GM21723 (cell line): Measurements from ENCODE around the gene DHFR2.
"Not testable (repeated sequence)": the region's sequence is repeated elsewhere in the genome, so short reads cannot be mapped to it uniquely, and the experiment has no call there.

Experiments
- ATAC-seq: cut with Tn5 transposase; IDR thresholded peaks from one replicate; pipeline ENCODE4 v1.9.1; 2021; ENCODE audit warnings: mild to moderate bottlenecking, moderate library complexity; ENCODE audit not compliant: unreplicated experiment

Gene DHFR2

DNA sequence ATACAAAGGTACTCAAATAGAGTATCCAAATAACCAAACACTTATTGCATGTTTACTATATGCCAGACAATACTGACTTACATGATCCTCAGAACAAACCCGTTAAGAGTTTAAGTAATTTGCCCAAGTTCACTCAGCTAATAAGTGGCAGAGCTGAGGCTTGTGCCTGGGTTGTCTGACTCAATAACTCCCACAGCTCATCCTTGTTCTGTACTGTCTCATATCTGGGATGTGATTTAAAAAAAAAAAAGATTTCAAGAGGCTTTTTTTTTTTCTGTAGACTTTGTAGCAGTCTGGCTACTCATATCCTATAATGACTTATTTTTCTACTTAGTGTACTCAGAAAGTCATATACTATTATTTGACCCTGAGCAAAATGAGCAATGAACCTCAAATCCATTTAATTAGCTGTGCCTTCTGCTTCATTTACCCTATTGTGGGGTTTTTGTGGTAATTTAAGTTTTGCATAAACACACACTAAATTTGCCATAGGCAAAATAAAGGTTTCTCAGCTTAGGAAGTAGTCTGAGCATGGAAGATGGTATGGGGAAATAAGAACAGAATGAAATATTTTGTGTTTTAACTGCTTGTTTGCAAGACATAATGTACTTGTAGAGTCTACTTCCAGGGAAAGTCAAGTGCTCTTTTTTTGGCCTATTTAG lies 3.2 kb upstream of the DHFR2 start:
- no peak for ATAC-seq

DNA sequence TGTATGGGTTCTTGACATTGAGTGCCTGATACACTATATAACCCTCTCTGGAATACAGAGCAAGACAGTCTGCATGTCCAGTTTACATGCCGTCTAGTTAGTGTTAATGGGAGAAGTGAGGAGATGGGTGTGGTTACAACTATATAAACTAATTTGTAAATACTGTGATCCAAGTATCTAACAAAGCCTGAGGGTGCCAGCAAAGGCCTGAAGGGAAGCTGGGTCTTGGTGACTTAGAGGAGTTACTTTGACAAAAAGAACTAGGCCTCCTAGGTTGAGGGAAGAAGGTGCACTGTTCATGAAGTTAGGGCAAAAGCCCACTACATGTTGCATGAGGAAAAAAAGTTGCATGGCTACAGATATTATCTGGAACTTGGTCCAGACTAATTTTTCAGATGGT lies 2.4 kb upstream of the DHFR2 start:
- no peak for ATAC-seq

DNA sequence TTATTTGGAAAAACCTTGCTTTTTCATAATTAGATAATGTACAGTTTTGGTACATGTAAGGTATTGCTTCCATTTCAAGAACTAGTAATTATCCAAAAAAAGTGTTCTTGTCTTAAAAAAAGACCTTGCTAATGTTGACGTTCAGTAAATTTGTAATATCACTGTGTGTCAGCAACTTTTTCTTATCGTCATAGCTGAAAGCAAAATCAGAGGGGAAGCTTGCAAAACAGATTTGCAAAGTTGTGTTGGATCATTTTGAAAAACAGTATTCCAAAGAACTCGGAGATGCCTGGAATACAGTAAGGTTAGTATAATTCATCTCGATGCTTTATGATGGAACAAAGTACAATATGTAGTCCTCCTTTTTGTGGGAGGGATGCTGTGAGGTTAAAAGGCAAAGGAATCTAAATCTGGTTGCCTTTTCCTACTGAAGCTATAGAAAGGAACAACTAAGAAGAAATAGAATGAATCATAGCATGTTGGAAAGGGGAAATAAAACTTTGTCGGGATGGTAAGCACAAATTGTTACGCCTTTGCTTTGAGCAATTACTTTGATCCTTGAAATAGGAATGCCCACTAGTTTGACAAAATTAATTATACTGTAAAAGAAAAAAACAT lies 1.6 kb upstream of the DHFR2 start:
- no peak for ATAC-seq

DNA sequence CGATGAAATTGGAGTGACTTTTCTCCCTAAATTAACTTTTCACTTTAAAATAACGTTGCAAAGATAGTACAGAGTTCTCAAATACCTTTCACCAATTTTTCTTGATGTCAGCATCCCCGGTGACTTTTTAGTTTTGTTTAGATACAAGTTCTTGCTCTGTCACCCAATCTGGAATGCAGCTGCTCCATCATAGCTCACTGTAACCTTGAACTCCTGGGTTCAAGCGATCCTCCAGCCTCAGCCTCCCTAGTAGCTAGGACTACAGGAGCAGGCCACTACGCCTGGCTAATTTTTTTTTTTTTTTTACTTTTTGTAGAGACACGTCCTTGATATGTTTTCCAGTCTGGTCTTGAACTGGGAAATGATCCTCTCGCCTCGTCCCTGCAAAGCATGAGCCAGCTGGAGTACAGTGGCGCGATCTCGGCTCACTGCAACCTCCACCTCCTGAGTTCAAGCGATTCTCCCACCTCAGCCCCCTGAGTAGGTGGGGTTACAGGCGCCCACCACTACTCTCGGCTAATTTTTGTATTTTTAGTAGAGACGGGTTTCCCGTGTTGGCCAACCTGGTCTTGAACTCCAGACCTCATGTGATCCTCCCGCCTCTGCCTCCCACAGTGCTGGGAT lies 892 bp upstream of the DHFR2 start:
- no peak for ATAC-seq

DNA sequence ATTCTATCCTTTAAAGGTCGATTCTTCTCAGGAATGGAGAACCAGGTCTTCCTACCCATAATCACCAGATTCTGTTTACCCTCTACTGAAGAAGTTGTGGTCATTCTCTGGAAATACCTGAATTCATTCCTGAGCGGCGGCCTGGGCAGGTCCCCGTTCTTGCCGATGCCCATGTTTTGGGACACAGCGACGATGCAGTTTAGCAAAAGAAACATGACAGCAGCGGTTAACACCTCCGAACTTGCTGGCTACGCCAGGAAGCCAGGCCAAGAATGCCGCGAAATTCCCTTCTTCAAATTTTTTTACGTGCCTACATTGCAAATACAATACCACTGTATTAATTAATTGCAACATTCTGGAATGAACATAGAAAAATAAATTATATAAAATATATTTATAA lies 1.4 kb downstream of the DHFR2 start:
- no peak for ATAC-seq

DNA sequence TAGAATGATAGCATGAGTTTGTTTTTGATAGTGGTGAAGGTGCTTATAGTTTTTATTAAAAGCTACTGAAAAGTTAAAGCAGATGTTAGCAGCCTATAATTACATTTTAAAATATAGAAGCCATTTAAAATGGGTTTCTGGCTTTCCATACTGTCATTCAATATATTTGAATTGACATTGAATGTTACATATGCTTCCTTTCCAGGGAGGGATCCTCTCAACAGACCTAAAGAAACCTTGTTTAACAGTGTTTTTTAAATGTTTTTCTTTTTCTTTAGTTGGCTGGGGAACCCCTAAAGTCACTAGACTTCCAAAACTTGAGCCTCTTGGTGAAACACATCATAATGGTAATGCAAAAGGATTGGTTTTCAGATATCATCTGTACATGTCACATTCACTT lies 12.2 kb downstream of the DHFR2 start:
- no peak for ATAC-seq

DNA sequence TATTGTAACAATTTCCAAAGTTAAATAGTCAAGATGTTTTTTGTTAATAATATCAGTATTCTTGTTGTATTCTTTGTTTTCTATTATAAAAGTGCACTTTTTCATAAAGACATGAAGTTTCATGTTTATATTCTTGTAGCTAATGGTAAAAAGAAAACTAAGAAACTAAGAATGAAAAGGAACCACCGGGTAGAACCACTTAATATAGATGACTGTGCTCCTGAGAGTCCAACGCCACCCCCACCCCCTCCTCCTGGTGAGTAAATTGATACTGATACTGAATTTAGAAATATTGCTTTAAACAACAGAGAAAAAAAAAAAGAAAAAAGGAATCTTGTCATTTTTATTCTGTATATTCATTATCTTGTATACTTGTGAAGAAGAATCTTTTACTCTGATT lies 13.4 kb downstream of the DHFR2 start:
- no peak for ATAC-seq

DNA sequence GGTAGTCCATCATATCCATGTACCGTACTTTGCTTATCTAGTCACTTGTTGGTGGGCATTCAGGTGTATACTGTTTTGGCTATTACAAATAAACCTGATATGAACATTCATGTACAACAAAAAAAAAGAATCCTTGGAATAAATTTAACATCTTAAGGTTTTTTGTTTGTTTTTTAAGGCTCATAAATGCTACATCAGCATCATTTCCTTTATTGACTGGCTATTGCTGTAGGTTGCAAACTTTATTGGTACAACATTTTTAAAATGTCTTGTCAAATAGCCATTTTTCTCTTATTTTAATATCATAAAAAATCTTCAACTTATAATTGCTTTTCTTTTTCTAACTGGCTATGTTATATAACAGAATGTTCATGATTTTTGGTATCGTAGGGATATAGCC lies 16.2 kb downstream of the DHFR2 start:
- no peak for ATAC-seq

DNA sequence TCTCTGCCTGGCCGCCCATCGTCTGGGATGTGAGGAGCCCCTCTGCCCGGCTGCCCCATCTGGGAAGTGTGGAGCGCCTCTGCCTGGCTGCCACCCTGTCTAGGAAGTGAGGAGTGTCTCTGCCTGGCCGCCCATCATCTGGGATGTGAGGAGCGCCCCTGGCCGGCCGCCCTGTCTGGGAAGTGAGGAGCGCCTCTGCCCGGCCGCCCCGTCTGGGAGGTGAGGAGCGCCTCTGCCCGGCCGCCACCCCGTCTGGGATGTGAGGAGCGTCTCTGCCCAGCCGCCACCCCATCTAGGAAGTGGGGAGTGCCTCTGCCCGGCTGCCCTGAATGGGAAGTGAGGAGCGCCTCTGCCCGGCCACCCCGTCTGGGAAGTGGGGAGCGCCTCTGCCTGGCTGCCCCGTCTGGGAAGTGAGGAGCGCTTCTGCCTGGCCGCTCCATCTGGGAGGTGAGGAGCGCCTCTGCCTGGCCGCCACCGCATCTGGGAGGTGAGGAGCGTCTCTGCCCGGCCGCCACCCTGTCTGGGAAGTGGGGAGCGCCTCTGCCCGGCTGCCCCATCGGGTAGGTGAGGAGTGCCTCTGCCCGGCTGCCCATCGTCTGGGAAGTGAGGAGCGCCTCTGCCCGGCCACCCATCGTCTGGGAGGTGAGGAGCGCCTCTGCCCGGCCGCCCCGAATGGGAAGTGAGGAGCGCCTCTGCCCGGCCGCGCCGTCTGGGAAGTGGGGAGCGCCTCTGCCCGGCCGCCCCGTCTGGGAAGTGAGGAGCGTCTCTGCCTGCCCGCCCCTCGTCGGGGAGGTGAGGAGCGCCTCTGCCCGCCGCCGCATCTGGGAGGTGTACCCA lies 18.4 kb downstream of the DHFR2 start:
- ATAC-seq = not testable (repeated sequence)

DNA sequence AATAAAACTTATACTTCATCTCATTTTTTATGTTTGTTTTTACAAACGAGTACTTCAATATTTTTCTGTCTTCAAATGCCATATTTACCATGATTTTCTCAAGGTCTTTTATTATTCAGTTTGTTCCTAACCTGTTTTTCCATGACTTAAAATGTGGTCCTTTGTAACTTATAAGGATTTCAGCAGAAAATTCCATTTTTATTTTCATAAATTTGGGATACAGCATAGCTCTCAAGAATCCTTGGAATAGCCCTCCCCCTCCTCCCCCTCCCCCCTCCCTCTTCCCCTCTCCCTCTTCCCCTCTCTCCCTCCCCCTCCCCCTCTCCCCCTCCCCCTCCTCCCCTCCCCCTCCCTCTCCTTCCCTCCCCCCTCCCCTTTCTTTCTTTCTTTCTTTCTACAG lies 19.4 kb downstream of the DHFR2 start:
- no peak for ATAC-seq

DNA sequence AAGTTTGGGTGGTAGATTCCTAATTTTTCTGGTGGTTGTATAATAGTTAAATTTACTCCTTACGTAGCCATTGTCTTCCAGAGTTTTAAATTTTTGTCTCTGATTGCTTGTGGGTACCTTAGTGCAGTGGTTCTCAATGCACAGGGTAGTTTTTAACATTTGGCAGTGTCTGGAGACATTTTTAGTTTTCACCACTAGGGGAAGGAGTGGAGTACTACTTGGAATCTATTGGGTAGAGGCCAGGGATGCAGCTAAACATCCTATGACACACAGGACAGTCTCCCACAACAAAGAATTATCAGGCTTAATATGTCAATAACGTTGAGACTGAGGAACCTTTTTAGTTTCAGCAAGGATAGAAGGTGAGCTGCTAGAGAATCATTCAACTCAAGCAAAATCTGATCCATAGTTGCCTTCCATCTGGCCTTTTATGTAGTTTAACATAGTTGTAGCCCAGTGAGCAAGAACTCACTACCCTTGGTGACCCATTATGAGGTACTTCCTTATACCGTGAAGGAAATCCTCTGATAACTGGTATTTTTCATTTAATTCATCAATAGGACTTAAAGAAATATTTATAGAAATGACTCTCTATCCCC lies 25.7 kb downstream of the DHFR2 start:
- ATAC-seq = peak; percentile 80

DNA sequence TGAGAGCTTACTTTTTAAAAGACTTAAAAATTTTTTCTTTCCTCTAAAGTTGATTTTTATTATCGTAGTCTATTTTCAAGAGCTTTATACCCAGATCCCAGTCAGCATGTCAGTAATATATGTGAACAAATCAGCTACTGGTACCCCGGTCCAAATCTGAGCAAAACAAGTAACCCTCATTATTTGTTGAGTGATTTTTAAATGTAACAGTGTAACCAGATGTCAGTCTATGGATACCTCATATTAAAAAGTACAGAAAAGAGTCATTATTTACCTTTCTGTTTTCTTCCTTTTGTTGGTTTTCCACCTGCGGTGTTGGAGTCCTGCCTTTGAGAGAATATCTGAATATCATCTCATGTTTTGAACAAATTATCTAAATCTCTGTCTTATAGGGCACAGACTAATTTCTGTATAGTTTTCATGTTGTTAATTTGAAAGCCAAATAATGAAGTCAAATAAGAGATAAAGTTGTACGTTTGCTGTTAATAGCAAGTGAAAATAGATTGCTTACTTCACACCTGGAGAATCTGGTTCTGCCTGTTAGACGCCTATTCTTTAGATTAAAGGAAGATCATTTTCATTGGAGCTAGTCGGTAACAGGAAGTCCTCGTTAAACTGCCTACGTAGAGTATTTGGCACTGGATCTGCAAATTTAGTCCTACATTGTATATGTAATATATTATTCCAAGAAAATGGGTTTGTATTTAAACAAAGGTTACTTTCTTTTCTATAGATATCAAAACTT lies 34.5 kb downstream of the DHFR2 start, which contains the start of gene STX19:
Gene STX19, minus strand, starts transcription at position 505 of the 745 bp plus-strand sequence. CDS start 13,328 bp downstream, outside the sequence.
- no peak for ATAC-seq

DNA sequence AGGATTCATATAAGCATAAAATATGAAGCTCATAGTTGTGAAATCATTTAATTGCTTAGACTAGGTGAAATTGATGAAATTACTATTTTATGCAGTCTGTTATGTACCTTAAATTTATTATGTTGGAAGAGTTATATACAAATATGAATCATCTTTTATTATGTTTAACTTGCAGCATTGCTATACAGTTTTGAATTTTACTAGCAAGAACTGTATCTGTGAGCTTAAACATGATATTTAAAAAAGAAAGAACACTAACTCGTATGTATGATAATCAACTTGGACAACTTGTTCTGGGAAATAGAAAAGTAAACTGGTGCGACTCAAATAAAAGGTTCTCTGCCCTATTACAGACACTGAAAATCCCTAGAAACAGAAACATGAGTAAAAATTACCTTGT lies 36.1 kb downstream of the DHFR2 start:
- ATAC-seq = no peak

DNA sequence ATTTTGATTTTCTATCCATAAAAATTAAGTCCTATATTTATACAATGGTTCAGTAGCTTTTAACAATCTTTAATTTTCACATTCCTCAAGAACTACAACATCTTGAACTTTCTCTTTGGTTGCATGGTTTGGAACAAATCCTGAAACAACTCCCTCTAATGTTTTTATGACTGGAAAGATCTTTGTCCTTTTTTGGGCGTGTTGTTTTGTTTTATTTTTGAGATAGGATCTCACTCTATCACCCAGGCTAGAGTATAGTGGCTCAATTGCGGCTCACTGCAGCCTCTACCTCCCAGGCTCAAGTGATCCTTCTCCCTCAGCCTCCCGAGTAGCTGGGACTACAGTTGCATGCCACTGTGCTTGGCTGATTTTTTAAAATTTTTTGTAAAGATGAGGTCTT lies 38.3 kb downstream of the DHFR2 start:
- ATAC-seq = no peak

DNA sequence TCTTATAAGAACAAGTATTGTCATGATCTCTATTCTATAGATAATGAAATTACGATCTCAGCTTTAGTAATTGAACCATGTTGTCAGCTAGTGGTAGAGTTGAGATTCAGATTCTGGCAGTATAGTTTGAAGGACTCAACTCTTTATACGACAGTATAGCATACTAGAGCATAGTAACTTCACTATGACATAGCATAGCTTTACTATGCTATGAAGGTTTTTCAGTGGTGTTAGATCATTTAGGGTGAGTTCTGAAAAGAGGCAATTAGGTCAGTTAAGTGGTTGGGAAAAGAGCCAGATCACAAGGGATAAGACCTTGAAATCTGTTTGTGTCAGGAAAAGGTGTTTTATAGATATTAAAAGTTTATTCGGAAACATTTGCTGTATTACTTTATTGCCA lies 42.4 kb downstream of the DHFR2 start:
- ATAC-seq = no peak

DNA sequence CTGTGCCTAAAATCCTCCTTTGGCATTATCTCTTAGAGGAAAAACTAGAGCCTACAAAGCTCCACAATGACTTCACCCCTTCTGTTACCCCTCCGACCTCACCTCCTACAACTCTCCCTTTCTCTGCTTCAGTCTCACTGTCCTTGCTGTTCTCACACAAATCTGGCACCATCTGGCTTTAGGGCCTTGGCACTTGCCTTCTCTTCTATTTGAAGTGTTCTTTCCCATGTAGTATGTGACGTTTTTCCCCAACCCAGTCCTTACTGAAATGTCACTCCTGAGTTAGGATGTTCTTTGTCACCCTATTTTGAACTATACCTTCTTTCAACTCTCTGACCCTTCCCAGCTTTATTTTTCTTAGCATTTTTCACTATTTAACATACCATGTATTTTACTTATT lies 43.1 kb downstream of the DHFR2 start:
- no peak for ATAC-seq

DNA sequence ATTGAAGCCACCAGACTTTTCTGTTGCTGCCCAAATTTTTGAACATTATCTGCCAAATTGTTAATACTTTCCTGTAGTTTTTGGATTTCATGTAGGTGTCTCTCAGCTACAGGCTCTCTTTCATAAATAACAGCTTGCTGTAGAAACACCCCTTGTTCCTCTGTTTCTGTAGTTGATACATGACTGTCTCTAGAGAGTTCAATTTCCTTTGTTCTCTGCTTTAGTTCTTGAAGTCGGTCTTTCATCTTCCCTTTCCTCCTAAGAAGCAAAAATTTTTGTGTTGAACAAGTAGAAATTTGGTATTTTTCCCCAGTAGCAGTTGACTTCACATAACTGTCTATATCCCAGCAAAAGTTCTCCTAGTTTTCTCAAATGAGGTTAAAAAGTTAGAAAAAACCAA lies 47.7 kb downstream of the DHFR2 start:
- ATAC-seq = no peak

DNA sequence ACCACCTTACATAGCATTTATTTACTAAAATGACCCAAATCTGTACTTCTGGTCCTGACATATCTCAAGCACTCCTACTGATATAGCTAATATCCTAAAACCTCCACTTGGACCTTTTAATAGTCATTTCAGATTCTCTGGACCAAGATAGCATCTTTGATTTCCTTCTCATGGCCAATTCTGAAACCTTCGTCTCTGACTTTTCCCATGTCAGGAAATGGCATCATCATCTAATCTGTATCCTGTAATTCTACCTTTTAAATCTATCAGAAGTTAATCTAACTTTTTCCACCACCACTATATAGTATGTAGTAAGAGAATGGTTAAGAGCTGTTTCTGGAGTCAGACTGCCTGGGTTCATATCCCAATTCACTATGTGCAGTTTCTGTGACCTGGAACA lies 50.5 kb downstream of the DHFR2 start:
- ATAC-seq = no peak

DNA sequence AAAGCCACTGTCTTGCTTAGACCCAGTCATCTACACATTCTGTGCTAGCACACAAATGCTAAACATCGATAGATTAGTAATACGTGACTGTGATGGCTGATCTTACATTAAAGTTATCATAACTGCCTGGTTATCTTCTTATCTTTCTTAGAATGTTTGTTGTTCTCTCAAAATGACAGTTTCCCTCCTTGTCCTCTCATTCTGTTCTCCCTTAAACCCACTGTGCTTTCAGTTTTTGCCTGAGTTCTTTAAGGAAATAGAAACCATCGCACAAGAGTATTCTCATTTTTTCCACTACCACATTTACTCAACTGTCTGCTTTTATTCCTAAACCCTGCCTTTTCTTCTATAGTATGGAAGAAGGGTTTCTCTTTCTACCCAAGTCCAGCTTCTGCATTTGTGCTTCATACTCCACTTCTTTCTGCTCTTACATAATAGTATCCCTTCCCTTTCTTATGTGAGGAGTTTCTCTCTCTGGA lies 51.4 kb downstream of the DHFR2 start:
- ATAC-seq = no peak

DNA sequence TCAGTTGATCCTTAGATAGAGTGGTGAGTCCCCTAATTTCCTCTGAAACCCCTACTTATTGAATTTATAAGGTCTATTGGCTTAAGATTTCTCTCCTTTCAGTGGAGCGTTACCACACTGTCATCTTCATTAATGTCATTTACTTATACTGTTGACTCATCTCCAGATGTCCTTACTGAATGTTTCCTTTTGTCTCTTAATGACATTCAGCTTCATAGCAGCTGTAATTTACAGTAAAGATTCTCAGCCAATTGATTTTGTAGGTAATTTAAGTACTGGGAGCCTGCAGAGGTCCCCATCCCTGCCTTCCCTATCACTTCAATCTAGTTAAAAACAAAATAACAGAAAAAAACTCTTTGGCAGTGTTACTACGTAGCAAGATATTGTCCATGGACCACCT lies 53.1 kb downstream of the DHFR2 start:
- no peak for ATAC-seq
